WTC11 (cell line): Measurements from ENCODE around the gene REEP1. TPM values are rescaled to one million over a fixed set of nuclear protein-coding genes. Genes with fewer than 3 reads are reported as not detected.

Experiments used
- ATAC-seq: fragments of 200-7000 bp; cut with Tn5 transposase; 2 replicates; pipeline ENCODE4 v1.10.0; 2021; ENCODE audit warnings: mild to moderate bottlenecking, moderate library complexity
- CTCF ChIA-PET: fragments of 300-600 bp; sonication (Branson Sonifier 250); formaldehyde crosslinking; loops from one replicate; lab custom pipeline; 2021; ENCODE audit warnings: antibody characterized with exemption; lab: Charles Lee
- POLR2A ChIA-PET: fragments of 350-600 bp; sonication (Branson Sonifier 250); formaldehyde crosslinking; loops from one replicate; lab custom pipeline; 2021; ENCODE audit warnings: antibody characterized with exemption; lab: Charles Lee
- DNase-seq: peaks from one replicate; pipeline ENCODE4 v3.0.0; 2021; ENCODE audit warnings: low spot score
- H3K27ac Mint-ChIP-seq: 2 replicates; pipeline ENCODE4 v1.8.0; 2021; ENCODE audit warnings: mixed read lengths
- H3K27me3 Mint-ChIP-seq: 2 replicates; pipeline ENCODE4 v1.8.0; 2021; ENCODE audit warnings: low read depth, mild to moderate bottlenecking, moderate library complexity, mixed read lengths
- H3K36me3 Mint-ChIP-seq: 2 replicates; pipeline ENCODE4 v1.8.0; 2021; ENCODE audit warnings: mixed read lengths
- H3K4me1 Mint-ChIP-seq: 2 replicates; pipeline ENCODE4 v1.8.0; 2022; ENCODE audit warnings: mixed read lengths
- H3K4me3 Mint-ChIP-seq: 2 replicates; pipeline ENCODE4 v1.8.0; 2021; ENCODE audit warnings: mild to moderate bottlenecking, moderate library complexity, mixed read lengths
- H3K9me3 Mint-ChIP-seq: 2 replicates; pipeline ENCODE4 v1.8.0; 2021; ENCODE audit warnings: mixed read lengths
- ELF4 ChIP-seq: sonication (generic); formaldehyde crosslinking; IDR thresholded peaks from 2 replicates; pipeline ENCODE4 v1.8.1; 2022; ENCODE audit warnings: low read depth, mild to moderate bottlenecking, moderate library complexity, missing genetic modification reagents
- ESRRA ChIP-seq: sonication (generic); formaldehyde crosslinking; IDR thresholded peaks from 2 replicates; pipeline ENCODE4 v1.8.1; 2022; ENCODE audit warnings: mild to moderate bottlenecking, missing genetic modification reagents, borderline replicate concordance
- NR1H2 ChIP-seq: sonication (generic); formaldehyde crosslinking; IDR thresholded peaks from 2 replicates; pipeline ENCODE4 v1.9.0; 2021; ENCODE audit warnings: mild to moderate bottlenecking, moderate library complexity, missing genetic modification reagents
- NR2C2 ChIP-seq: sonication (generic); formaldehyde crosslinking; IDR thresholded peaks from 2 replicates; pipeline ENCODE4 v1.8.0; 2022; ENCODE audit warnings: mild to moderate bottlenecking, missing genetic modification reagents
- RELA ChIP-seq: sonication (generic); formaldehyde crosslinking; IDR thresholded peaks from 2 replicates; pipeline ENCODE4 v1.8.1; 2022; ENCODE audit warnings: missing genetic modification reagents, mild to moderate bottlenecking, borderline replicate concordance
- SOX15 ChIP-seq: fragments of 250-450 bp; sonication (Bioruptor Pico); IDR thresholded peaks from 2 replicates; pipeline ENCODE4 v1.9.0; 2021; ENCODE audit warnings: mild to moderate bottlenecking
- TEAD1 ChIP-seq: sonication (generic); formaldehyde crosslinking; IDR thresholded peaks from 2 replicates; pipeline ENCODE4 v1.8.0; 2022; ENCODE audit warnings: mild to moderate bottlenecking, missing genetic modification reagents
- TP53 ChIP-seq: sonication (generic); formaldehyde crosslinking; IDR thresholded peaks from 2 replicates; pipeline ENCODE4 v1.8.1; 2023; ENCODE audit warnings: mild to moderate bottlenecking, missing genetic modification reagents
- total RNA-seq: library from RNA; stranded (reverse); gene quantifications from 3 replicates; pipeline ENCODE4 v1.2.3, GENCODE V29; 2021
- TF ChIP-seq, protein P1 (sequence below): sonication (generic); formaldehyde crosslinking; IDR thresholded peaks from 2 replicates; pipeline ENCODE4 v1.8.1; 2023; ENCODE audit warnings: mild to moderate bottlenecking, missing genetic modification reagents, borderline replicate concordance
- TF ChIP-seq, protein P2 (sequence below): sonication (generic); formaldehyde crosslinking; IDR thresholded peaks from 2 replicates; pipeline ENCODE4 v1.8.1; 2022; ENCODE audit warnings: low read depth, mild to moderate bottlenecking, moderate library complexity, missing genetic modification reagents, borderline replicate concordance
- TF ChIP-seq, protein P3 (sequence below): sonication (generic); formaldehyde crosslinking; IDR thresholded peaks from 2 replicates; pipeline ENCODE4 v1.8.1; 2023; ENCODE audit warnings: mild to moderate bottlenecking, missing genetic modification reagents
- TF ChIP-seq, protein P4 (sequence below): fragments of 250-450 bp; sonication (Bioruptor Pico); conservative IDR thresholded peaks from 2 replicates; pipeline ENCODE4 v1.9.0; 2021; ENCODE audit warnings: mild to moderate bottlenecking
- TF ChIP-seq, protein P5 (sequence below): sonication (generic); formaldehyde crosslinking; IDR thresholded peaks from 2 replicates; pipeline ENCODE4 v1.8.0; 2023; ENCODE audit warnings: mild to moderate bottlenecking, missing genetic modification reagents
- TF ChIP-seq, protein P6 (sequence below): fragments of 250-450 bp; sonication (Bioruptor Pico); IDR thresholded peaks from 2 replicates; pipeline ENCODE4 v1.9.0; 2021; ENCODE audit warnings: mild to moderate bottlenecking, borderline replicate concordance

Gene REEP1
- total RNA-seq, 1 experiment from 2014 or later, result 1.9 TPM

DNA sequence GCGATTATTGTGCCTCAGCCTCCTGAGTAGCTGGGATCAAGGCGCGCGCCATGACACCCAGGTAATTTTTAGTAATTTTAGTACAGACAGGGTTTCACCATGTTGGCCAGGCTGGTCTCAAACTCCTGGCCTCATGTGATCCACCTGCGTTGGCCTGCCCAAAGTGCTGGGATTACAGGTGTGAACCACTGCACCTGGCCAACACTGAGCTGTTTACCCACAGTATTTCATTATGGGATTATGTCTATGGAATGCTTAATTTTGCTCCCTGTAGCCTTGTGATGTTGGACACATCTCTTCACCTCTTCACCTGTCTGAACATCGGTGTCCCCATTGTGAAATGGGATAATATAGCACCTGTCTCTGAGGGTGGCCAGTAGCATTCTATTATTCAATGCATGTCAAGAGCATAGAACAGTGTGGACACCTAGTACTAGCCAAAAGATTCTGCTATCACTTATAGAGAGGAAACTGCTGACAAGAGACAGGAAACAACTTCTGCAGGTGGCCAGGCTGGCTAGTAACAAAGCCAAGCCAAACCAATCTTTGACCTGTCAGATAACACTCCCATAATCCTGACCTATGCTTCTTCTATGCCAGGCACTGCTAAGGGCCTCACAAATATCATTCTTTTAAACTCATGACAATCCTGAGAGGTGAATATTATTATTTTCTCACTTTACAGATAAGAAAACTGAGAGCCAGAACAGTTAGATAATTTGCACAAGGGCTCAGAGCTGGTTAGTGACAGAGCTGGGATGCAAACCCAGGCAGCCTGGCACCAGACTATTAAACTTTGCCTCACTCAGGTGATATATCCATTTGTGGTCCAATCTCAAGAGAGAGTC lies 29.4 kb upstream of the REEP1 start:
- ATAC-seq (no peak), DNase-seq (no peak)
- Mint-ChIP-seq H3K4me3 (no peak overlapping the region), H3K9me3 (peaks cover 20% of the 10 kb centered on the region), H3K4me1 (peaks cover 9% of the 10 kb centered on the region), H3K27me3 (peaks cover 6% of the 10 kb centered on the region; the same call in 1 of the 2 replicates), H3K36me3 (peaks cover 3% of the 10 kb centered on the region; the same call in 1 of the 2 replicates), H3K27ac (no peak overlapping the region)
- ChIA-PET POLR2A (interaction anchor here (1.0 kb wide), 1 partner anchor 151 kb away, joined by 3 read pairs; no protein-coding TSS in a partner anchor), CTCF (interaction anchor here (0.6 to 4.8 kb wide), 4 partner anchors 68 to 224 kb away, joined by 3 to 52 read pairs (median 10); no protein-coding TSS in a partner anchor)
- TF ChIP-seq ELF4 (CRISPR knock-in tag) (no peak), TEAD1 (CRISPR knock-in tag) (no peak), NR1H2 (CRISPR knock-in tag) (no peak), NR2C2 (CRISPR knock-in tag) (no peak), ESRRA (CRISPR knock-in tag) (no peak), RELA (no peak), SOX15 (CRISPR knock-in tag) (no peak), TP53 (CRISPR knock-in tag) (no peak)
- TF ChIP-seq, protein P1, sequence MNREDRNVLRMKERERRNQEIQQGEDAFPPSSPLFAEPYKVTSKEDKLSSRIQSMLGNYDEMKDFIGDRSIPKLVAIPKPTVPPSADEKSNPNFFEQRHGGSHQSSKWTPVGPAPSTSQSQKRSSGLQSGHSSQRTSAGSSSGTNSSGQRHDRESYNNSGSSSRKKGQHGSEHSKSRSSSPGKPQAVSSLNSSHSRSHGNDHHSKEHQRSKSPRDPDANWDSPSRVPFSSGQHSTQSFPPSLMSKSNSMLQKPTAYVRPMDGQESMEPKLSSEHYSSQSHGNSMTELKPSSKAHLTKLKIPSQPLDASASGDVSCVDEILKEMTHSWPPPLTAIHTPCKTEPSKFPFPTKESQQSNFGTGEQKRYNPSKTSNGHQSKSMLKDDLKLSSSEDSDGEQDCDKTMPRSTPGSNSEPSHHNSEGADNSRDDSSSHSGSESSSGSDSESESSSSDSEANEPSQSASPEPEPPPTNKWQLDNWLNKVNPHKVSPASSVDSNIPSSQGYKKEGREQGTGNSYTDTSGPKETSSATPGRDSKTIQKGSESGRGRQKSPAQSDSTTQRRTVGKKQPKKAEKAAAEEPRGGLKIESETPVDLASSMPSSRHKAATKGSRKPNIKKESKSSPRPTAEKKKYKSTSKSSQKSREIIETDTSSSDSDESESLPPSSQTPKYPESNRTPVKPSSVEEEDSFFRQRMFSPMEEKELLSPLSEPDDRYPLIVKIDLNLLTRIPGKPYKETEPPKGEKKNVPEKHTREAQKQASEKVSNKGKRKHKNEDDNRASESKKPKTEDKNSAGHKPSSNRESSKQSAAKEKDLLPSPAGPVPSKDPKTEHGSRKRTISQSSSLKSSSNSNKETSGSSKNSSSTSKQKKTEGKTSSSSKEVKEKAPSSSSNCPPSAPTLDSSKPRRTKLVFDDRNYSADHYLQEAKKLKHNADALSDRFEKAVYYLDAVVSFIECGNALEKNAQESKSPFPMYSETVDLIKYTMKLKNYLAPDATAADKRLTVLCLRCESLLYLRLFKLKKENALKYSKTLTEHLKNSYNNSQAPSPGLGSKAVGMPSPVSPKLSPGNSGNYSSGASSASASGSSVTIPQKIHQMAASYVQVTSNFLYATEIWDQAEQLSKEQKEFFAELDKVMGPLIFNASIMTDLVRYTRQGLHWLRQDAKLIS (CRISPR knock-in tag), result no peak
- TF ChIP-seq, protein P2, sequence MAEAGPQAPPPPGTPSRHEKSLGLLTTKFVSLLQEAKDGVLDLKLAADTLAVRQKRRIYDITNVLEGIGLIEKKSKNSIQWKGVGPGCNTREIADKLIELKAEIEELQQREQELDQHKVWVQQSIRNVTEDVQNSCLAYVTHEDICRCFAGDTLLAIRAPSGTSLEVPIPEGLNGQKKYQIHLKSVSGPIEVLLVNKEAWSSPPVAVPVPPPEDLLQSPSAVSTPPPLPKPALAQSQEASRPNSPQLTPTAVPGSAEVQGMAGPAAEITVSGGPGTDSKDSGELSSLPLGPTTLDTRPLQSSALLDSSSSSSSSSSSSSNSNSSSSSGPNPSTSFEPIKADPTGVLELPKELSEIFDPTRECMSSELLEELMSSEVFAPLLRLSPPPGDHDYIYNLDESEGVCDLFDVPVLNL, result no peak
- TF ChIP-seq, protein P3, sequence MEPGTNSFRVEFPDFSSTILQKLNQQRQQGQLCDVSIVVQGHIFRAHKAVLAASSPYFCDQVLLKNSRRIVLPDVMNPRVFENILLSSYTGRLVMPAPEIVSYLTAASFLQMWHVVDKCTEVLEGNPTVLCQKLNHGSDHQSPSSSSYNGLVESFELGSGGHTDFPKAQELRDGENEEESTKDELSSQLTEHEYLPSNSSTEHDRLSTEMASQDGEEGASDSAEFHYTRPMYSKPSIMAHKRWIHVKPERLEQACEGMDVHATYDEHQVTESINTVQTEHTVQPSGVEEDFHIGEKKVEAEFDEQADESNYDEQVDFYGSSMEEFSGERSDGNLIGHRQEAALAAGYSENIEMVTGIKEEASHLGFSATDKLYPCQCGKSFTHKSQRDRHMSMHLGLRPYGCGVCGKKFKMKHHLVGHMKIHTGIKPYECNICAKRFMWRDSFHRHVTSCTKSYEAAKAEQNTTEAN (CRISPR knock-in tag), result no peak
- TF ChIP-seq, protein P4, sequence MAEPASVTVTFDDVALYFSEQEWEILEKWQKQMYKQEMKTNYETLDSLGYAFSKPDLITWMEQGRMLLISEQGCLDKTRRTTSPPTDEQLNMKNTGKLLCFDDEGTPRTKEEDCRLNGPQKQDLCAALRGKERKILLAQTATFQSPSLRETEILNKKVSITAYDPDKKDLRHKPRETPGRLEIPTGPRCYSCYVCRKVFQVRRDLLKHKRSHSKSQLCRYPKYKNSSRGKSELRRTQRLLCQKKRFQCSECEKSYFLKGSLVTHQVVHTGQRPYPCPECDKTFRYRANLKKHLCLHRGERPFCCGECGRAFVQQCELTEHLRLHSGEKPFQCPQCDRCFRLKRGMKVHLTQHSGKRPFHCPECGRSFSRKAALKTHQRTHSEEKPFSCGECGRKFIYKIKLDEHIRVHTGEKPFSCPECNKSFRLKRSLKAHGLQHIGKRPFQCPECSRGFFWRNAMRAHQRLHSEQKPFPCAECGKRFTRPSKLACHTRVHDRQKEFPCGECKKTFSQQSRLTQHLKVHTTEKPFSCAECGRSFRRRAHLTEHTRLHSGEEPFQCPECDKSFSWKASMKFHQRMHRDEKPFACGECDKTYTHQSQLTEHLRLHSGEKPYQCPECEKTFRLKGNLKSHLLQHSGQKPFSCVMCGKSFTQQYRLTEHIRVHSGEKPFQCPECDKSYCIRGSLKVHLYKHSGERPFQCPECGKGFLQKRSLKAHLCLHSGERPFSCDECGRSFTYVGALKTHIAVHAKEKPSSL, result no peak
- TF ChIP-seq, protein P5, sequence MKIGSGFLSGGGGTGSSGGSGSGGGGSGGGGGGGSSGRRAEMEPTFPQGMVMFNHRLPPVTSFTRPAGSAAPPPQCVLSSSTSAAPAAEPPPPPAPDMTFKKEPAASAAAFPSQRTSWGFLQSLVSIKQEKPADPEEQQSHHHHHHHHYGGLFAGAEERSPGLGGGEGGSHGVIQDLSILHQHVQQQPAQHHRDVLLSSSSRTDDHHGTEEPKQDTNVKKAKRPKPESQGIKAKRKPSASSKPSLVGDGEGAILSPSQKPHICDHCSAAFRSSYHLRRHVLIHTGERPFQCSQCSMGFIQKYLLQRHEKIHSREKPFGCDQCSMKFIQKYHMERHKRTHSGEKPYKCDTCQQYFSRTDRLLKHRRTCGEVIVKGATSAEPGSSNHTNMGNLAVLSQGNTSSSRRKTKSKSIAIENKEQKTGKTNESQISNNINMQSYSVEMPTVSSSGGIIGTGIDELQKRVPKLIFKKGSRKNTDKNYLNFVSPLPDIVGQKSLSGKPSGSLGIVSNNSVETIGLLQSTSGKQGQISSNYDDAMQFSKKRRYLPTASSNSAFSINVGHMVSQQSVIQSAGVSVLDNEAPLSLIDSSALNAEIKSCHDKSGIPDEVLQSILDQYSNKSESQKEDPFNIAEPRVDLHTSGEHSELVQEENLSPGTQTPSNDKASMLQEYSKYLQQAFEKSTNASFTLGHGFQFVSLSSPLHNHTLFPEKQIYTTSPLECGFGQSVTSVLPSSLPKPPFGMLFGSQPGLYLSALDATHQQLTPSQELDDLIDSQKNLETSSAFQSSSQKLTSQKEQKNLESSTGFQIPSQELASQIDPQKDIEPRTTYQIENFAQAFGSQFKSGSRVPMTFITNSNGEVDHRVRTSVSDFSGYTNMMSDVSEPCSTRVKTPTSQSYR (CRISPR knock-in tag), result no peak
- TF ChIP-seq, protein P6, sequence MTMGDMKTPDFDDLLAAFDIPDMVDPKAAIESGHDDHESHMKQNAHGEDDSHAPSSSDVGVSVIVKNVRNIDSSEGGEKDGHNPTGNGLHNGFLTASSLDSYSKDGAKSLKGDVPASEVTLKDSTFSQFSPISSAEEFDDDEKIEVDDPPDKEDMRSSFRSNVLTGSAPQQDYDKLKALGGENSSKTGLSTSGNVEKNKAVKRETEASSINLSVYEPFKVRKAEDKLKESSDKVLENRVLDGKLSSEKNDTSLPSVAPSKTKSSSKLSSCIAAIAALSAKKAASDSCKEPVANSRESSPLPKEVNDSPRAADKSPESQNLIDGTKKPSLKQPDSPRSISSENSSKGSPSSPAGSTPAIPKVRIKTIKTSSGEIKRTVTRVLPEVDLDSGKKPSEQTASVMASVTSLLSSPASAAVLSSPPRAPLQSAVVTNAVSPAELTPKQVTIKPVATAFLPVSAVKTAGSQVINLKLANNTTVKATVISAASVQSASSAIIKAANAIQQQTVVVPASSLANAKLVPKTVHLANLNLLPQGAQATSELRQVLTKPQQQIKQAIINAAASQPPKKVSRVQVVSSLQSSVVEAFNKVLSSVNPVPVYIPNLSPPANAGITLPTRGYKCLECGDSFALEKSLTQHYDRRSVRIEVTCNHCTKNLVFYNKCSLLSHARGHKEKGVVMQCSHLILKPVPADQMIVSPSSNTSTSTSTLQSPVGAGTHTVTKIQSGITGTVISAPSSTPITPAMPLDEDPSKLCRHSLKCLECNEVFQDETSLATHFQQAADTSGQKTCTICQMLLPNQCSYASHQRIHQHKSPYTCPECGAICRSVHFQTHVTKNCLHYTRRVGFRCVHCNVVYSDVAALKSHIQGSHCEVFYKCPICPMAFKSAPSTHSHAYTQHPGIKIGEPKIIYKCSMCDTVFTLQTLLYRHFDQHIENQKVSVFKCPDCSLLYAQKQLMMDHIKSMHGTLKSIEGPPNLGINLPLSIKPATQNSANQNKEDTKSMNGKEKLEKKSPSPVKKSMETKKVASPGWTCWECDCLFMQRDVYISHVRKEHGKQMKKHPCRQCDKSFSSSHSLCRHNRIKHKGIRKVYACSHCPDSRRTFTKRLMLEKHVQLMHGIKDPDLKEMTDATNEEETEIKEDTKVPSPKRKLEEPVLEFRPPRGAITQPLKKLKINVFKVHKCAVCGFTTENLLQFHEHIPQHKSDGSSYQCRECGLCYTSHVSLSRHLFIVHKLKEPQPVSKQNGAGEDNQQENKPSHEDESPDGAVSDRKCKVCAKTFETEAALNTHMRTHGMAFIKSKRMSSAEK (CRISPR knock-in tag), result no peak
